ENCODE results near the gene MBD3L5. TPM values are rescaled to one million over a fixed set of nuclear protein-coding genes. Genes with fewer than 3 reads are reported as not detected.
"Not testable (repeated sequence)": the region's sequence is repeated elsewhere in the genome, so short reads cannot be mapped to it uniquely, and the experiment has no call there.

Gene MBD3L5
- total RNA-seq, 1 donor from 2014 or later, result not detected

DNA sequence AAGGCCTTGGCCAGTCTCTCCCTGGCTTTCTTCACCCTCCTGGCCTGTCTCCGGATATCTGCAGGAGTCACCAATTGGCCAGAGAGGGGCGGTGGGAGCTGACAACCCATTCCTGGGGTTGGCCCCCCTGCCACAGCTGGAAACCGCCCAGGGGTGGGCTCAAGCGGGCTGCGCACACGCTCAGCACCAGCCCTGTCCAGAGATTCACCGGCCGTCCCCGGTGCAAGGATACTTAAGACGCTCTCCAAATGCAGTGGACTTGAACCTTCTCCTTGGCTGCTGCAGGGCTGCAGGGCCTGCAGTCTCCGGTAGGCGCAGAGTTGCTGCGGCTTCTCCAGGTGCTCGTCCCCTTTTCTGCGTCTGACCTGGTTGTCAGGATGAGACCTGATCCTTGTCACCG is 26.0 kb downstream of the MBD3L5 start:
- DNase-seq (ENCODE audit: low read depth); H3K27me3 Mint-ChIP-seq (ENCODE audit: low read depth, unreplicated experiment); H3K4me2 ChIP-seq (ENCODE audit: low read length); H3K4me3 Mint-ChIP-seq (ENCODE audit: unreplicated experiment); H3K9ac ChIP-seq (ENCODE audit: low read length); H3K27me3 ChIP-seq (ENCODE audit: insufficient read depth, low read length); FAIRE-seq; H2AFZ ChIP-seq (ENCODE audit: low read depth, low read length); H3K27ac Mint-ChIP-seq (ENCODE audit: unreplicated experiment); H4K20me1 ChIP-seq (ENCODE audit: insufficient read depth, low read length); H3K4me1 ChIP-seq (ENCODE audit: insufficient read depth, low read length); H3K36me3 Mint-ChIP-seq (ENCODE audit: low read depth, unreplicated experiment); H3K36me3 ChIP-seq (ENCODE audit: insufficient read depth, low read length); H3K4me1 Mint-ChIP-seq (ENCODE audit: low read depth, unreplicated experiment); H3K27ac ChIP-seq (ENCODE audit: low read depth, low read length); H3K79me2 ChIP-seq (ENCODE audit: insufficient read depth, low read length); H3K9me3 ChIP-seq (ENCODE audit: insufficient read depth, low read depth, low read length); H3K9me3 Mint-ChIP-seq (ENCODE audit: unreplicated experiment); H3K4me3 ChIP-seq (ENCODE audit: insufficient read depth, low read depth, low read length): not testable (repeated sequence)

DNA sequence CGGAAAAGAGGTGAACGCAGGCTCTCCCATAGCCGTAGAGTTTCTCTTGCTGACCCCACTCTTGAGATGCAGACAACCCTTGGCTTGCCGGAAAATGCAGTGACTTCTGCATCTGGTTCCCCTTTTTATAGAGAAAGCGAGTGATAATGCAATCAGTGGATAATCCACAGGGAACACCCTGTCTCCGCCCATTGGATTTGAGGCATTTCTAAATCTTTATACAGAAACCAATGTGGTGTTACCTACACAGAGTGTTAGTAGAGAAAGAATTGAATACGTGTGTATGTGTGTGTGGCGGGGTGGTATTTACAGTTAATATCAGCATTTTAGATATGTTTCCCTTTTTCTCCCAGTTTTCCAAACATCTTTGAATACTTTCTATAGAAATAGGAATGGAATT is 28.2 kb downstream of the MBD3L5 start, which contains the start of gene MBD3L3:
MBD3L3 (minus strand) TSS at position 101 of the 400 bp plus-strand sequence; CDS start at position 30, 71 bp downstream.
- H3K27ac ChIP-seq (ENCODE audit: low read depth, low read length); H3K4me2 ChIP-seq (ENCODE audit: low read length); FAIRE-seq; H3K36me3 Mint-ChIP-seq (ENCODE audit: low read depth, unreplicated experiment); H3K27me3 ChIP-seq (ENCODE audit: insufficient read depth, low read length); H3K4me3 ChIP-seq (ENCODE audit: insufficient read depth, low read depth, low read length); H3K27me3 Mint-ChIP-seq (ENCODE audit: low read depth, unreplicated experiment); DNase-seq (ENCODE audit: low read depth); H3K4me1 Mint-ChIP-seq (ENCODE audit: low read depth, unreplicated experiment); H3K36me3 ChIP-seq (ENCODE audit: insufficient read depth, low read length); H3K9me3 Mint-ChIP-seq (ENCODE audit: unreplicated experiment); H4K20me1 ChIP-seq (ENCODE audit: insufficient read depth, low read length); H3K9ac ChIP-seq (ENCODE audit: low read length); H3K4me3 Mint-ChIP-seq (ENCODE audit: unreplicated experiment); H3K4me1 ChIP-seq (ENCODE audit: insufficient read depth, low read length); H3K27ac Mint-ChIP-seq (ENCODE audit: unreplicated experiment); H2AFZ ChIP-seq (ENCODE audit: low read depth, low read length); H3K79me2 ChIP-seq (ENCODE audit: insufficient read depth, low read length); H3K9me3 ChIP-seq (ENCODE audit: insufficient read depth, low read depth, low read length): not testable (repeated sequence)

- not testable (repeated sequence) for FAIRE-seq; H3K36me3 ChIP-seq (ENCODE audit: insufficient read depth, low read length); H3K9me3 ChIP-seq (ENCODE audit: insufficient read depth, low read depth, low read length); H3K79me2 ChIP-seq (ENCODE audit: insufficient read depth, low read length); H3K4me2 ChIP-seq (ENCODE audit: low read length); H2AFZ ChIP-seq (ENCODE audit: low read depth, low read length); H3K9me3 Mint-ChIP-seq (ENCODE audit: unreplicated experiment); H3K27me3 Mint-ChIP-seq (ENCODE audit: low read depth, unreplicated experiment); H3K27me3 ChIP-seq (ENCODE audit: insufficient read depth, low read length); H3K4me3 Mint-ChIP-seq (ENCODE audit: unreplicated experiment); H3K27ac Mint-ChIP-seq (ENCODE audit: unreplicated experiment); H3K4me1 ChIP-seq (ENCODE audit: insufficient read depth, low read length); H3K27ac ChIP-seq (ENCODE audit: low read depth, low read length); H4K20me1 ChIP-seq (ENCODE audit: insufficient read depth, low read length); H3K9ac ChIP-seq (ENCODE audit: low read length); H3K4me1 Mint-ChIP-seq (ENCODE audit: low read depth, unreplicated experiment); H3K4me3 ChIP-seq (ENCODE audit: insufficient read depth, low read depth, low read length); H3K36me3 Mint-ChIP-seq (ENCODE audit: low read depth, unreplicated experiment); DNase-seq (ENCODE audit: low read depth)
Observed at GRCh38 chr19:7059977-7060376, 29.6 kb downstream of the MBD3L5 start.

DNA sequence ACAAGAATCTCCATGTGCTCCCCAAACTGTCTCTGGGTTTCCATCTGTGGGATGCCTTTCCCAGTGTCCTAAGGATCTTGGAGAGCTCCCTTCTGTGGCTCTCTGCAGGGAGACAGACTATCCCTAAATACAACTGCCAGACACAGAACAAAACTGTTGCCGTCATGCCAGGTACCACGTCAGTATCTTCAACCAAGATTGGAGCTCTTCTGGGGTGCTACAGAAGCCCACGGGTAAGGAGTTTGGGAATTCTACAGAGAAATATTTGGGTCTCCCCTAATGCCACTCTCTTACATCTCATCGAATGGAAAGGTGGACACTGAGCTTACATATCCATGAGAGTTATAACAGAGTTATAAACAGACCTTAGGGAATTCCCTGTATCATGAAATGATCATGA is 33.0 kb downstream of the MBD3L5 start:
- Mint-ChIP-seq H3K27me3 (ENCODE audit: low read depth, unreplicated experiment) (no peaks in the 10 kb centered on the region), H3K36me3 (ENCODE audit: low read depth, unreplicated experiment) (no peaks in the 10 kb centered on the region), H3K27ac (ENCODE audit: unreplicated experiment) (no peak overlapping the region), H3K9me3 (ENCODE audit: unreplicated experiment) (no peaks in the 10 kb centered on the region), H3K4me1 (ENCODE audit: low read depth, unreplicated experiment) (peaks cover 5% of the 10 kb centered on the region), H3K4me3 (ENCODE audit: unreplicated experiment) (no peak overlapping the region)
- FAIRE-seq (no peak), DNase-seq (ENCODE audit: low read depth) (no peak)
- Histone ChIP-seq H3K27ac (ENCODE audit: low read depth, low read length) (no peak overlapping the region), H2AFZ (ENCODE audit: low read depth, low read length) (no peak overlapping the region), H3K36me3 (ENCODE audit: insufficient read depth, low read length) (no peaks in the 10 kb centered on the region), H3K9me3 (ENCODE audit: insufficient read depth, low read depth, low read length) (no peaks in the 10 kb centered on the region), H3K4me3 (ENCODE audit: insufficient read depth, low read depth, low read length) (no peak overlapping the region), H3K79me2 (ENCODE audit: insufficient read depth, low read length) (no peaks in the 10 kb centered on the region), H3K9ac (ENCODE audit: low read length) (no peak overlapping the region), H3K4me2 (ENCODE audit: low read length) (no peak overlapping the region), H3K27me3 (ENCODE audit: insufficient read depth, low read length) (no peaks in the 10 kb centered on the region), H3K4me1 (ENCODE audit: insufficient read depth, low read length) (no peaks in the 10 kb centered on the region), H4K20me1 (ENCODE audit: insufficient read depth, low read length) (no peaks in the 10 kb centered on the region)
- TF ChIP-seq EZH2 (IDR thresholded peaks at IDR 0.05; ENCODE audit: insufficient read depth, low read length), result no peak
- TF ChIP-seq, protein P1, sequence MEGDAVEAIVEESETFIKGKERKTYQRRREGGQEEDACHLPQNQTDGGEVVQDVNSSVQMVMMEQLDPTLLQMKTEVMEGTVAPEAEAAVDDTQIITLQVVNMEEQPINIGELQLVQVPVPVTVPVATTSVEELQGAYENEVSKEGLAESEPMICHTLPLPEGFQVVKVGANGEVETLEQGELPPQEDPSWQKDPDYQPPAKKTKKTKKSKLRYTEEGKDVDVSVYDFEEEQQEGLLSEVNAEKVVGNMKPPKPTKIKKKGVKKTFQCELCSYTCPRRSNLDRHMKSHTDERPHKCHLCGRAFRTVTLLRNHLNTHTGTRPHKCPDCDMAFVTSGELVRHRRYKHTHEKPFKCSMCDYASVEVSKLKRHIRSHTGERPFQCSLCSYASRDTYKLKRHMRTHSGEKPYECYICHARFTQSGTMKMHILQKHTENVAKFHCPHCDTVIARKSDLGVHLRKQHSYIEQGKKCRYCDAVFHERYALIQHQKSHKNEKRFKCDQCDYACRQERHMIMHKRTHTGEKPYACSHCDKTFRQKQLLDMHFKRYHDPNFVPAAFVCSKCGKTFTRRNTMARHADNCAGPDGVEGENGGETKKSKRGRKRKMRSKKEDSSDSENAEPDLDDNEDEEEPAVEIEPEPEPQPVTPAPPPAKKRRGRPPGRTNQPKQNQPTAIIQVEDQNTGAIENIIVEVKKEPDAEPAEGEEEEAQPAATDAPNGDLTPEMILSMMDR (IDR thresholded peaks at IDR 0.05; ENCODE audit: insufficient read depth, low read depth, low read length), result no peak
